Peyer's patch (tissue), 4 donors: ENCODE measurements around the gene GTF2H4. TPM values are rescaled to one million over a fixed set of nuclear protein-coding genes. Genes with fewer than 3 reads are reported as not detected.
"Not testable (repeated sequence)": the region's sequence is repeated elsewhere in the genome, so short reads cannot be mapped to it uniquely, and the experiment has no call there.

Experiments used
- DNase-seq, 3 donors: peaks; one replicate each; pipeline ENCODE4 v3.0.0-alpha.2; 2017 to 2019
- H3K27ac ChIP-seq, 4 donors: fragments of 200-600 bp; sonication (generic); one replicate each; pipeline ENCODE4 v1.5.1; 2016 to 2019
- H3K27me3 ChIP-seq, 2 donors: fragments of 200-600 bp; sonication (generic); one replicate each; pipeline ENCODE4 v1.5.1; 2019
- H3K36me3 ChIP-seq, 3 donors: fragments of 200-600 bp; sonication (generic); one replicate each; pipeline ENCODE4 v1.5.1; 2016 to 2019
- H3K4me1 ChIP-seq, 4 donors: fragments of 200-600 bp; sonication (generic); one replicate each; pipeline ENCODE4 v1.5.1; 2016 to 2019
- H3K4me3 ChIP-seq, 4 donors: fragments of 200-600 bp; sonication (generic); 1 replicate in 3 of 4; 2 replicates in 1 of 4; pipeline ENCODE4 v1.5.1; 2016 to 2019; ENCODE audit warnings: mild to moderate bottlenecking in 1 of 4
- H3K9me3 ChIP-seq, 4 donors: fragments of 200-600 bp; sonication (generic); one replicate each; pipeline ENCODE4 v1.5.1; 2016 to 2019; ENCODE audit warnings: mild to moderate bottlenecking in 1 of 4
- CTCF ChIP-seq, 6 experiments: fragments of 450-650 bp in 4 of 6; fragments of 200-600 bp in 2 of 6; sonication (generic) in 1 of 6; IDR thresholded peaks; one replicate each; pipeline ENCODE4 v1.5.1; 2017 to 2019; ENCODE audit warnings: antibody characterized with exemption in 6 of 6, mild to moderate bottlenecking in 3 of 6, moderate library complexity in 1 of 6
- POLR2A ChIP-seq, 2 donors: fragments of 450-650 bp; IDR thresholded peaks; one replicate each; pipeline ENCODE4 v1.5.1; 2017; ENCODE audit warnings: antibody characterized with exemption in 2 of 2, mild to moderate bottlenecking in 2 of 2, moderate library complexity in 2 of 2
- total RNA-seq, 4 donors: library from RNA; depleted of rRNA; stranded (reverse); fragments of >200 nt; gene quantifications; one replicate each; pipeline ENCODE4 v1.1.0, GENCODE V29; 2016

The GTF2H4 gene
- total RNA-seq, 4 donors from 2014 or later, result 10.7 to 21.3 (median 17.0) TPM

GRCh38 chr6:30870546-30870945, 37.5 kb upstream of the GTF2H4 start:
- DNase-seq, result no peak
- Histone ChIP-seq H3K27ac (no peak overlapping the region), H3K27me3 (no peaks in the 10 kb centered on the region), H3K9me3 (peaks cover 0 to 16% (median 0%) of the 10 kb centered on the region in 4 donors), H3K36me3 (no peaks in the 10 kb centered on the region), H3K4me1 (no peaks in the 10 kb centered on the region), H3K4me3 (no peak overlapping the region)
- no peak for TF ChIP-seq POLR2A (IDR thresholded peaks at IDR 0.05)
- TF ChIP-seq CTCF (IDR thresholded peaks at IDR 0.05), result no peak

- DNase-seq, result no peak
- Histone ChIP-seq H3K4me3 (no peak overlapping the region), H3K9me3 (peaks cover 0 to 16% (median 0%) of the 10 kb centered on the region in 4 donors), H3K27ac (no peak overlapping the region), H3K4me1 (peaks cover 0 to 1% (median 0%) of the 10 kb centered on the region in 4 donors), H3K36me3 (no peaks in the 10 kb centered on the region), H3K27me3 (no peaks in the 10 kb centered on the region)
- TF ChIP-seq CTCF (IDR thresholded peaks at IDR 0.05) (no peak), POLR2A (IDR thresholded peaks at IDR 0.05) (no peak)
These were observed 36.3 kb upstream of the GTF2H4 start for GRCh38 chr6:30871592-30872183.

GRCh38 chr6:30873137-30873640, 34.8 kb upstream of the GTF2H4 start:
- Histone ChIP-seq H3K4me1 (peaks cover 0 to 15% (median 0%) of the 10 kb centered on the region in 4 donors), H3K4me3 (no peak overlapping the region), H3K36me3 (no peaks in the 10 kb centered on the region), H3K9me3 (peaks cover 0 to 16% (median 0%) of the 10 kb centered on the region in 4 donors), H3K27me3 (no peaks in the 10 kb centered on the region), H3K27ac (no peak overlapping the region)
- DNase-seq, result no peak
- no peak for TF ChIP-seq CTCF (IDR thresholded peaks at IDR 0.05)
- TF ChIP-seq POLR2A (IDR thresholded peaks at IDR 0.05), result no peak

GRCh38 chr6:30873795-30874194, 34.2 kb upstream of the GTF2H4 start:
- H3K9me3 ChIP-seq, result peaks cover 0 to 16% (median 0%) of the 10 kb centered on the region in 4 donors
- H3K36me3 ChIP-seq, H3K4me3 ChIP-seq, H3K27ac ChIP-seq, H3K27me3 ChIP-seq, DNase-seq: not testable (repeated sequence)
- H3K4me1 ChIP-seq, result peaks cover 0 to 15% (median 0%) of the 10 kb centered on the region in 4 donors

GRCh38 chr6:30875244-30876038, 32.6 kb upstream of the GTF2H4 start:
- Histone ChIP-seq H3K36me3 (no peaks in the 10 kb centered on the region), H3K27ac (peak overlapping the region in 1 of 4 donors; percentile 17), H3K27me3 (no peaks in the 10 kb centered on the region), H3K4me1 (peaks cover 0 to 15% (median 0%) of the 10 kb centered on the region in 4 donors), H3K4me3 (no peak overlapping the region), H3K9me3 (peaks cover 0 to 5% (median 0%) of the 10 kb centered on the region in 4 donors)
- no peak for DNase-seq
- TF ChIP-seq CTCF (IDR thresholded peaks at IDR 0.05) (no peak), POLR2A (IDR thresholded peaks at IDR 0.05) (no peak)
